Measurements from ENCODE around the gene SIN3B. TPM values are rescaled to one million over a fixed set of nuclear protein-coding genes. Genes with fewer than 3 reads are reported as not detected.

SIN3B gene
- total RNA-seq, 1 donor from 2014 or later: 89.6 TPM

GRCh38 chr19:16914421-16914820, 85.2 kb downstream of the SIN3B start:
- peaks cover 19% of the 10 kb centered on the region for H3K9me3 Mint-ChIP-seq (ENCODE audit: low read depth)
- no peak for TF ChIP-seq CTCF (IDR thresholded peaks at IDR 0.05; ENCODE audit: unreplicated experiment)
- H3K36me3 Mint-ChIP-seq (ENCODE audit: insufficient read depth): peaks cover 41% of the 10 kb centered on the region
- DNase-seq (ENCODE audit: low spot score, unreplicated experiment): no peak
- no peak overlapping the region for H3K4me3 Mint-ChIP-seq (ENCODE audit: low read depth)
- H3K27ac Mint-ChIP-seq: no peak overlapping the region
- H3K27me3 Mint-ChIP-seq: no peaks in the 10 kb centered on the region
- H3K4me1 Mint-ChIP-seq (ENCODE audit: low read depth): no peaks in the 10 kb centered on the region

DNA sequence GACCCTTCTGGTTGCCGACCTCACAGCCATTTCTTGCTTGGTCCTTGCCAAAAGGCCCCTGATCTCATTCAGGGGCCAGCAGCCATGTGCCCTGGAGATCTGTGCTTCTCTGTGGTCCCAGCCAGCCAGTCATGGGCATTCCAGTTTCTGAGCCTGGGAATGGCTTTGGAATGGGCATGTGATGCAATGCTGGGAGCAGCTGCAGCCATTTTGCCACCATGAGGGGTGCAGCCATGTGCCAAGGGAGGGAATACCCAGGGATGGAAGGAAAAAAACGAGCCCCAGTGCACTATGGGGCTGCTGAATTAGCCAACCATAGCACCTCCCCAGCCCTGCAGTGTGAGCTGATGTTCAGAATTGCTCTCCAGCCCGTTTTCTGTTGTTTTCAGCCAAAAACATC, 85.9 kb downstream of the SIN3B start:
- H3K9me3 Mint-ChIP-seq (ENCODE audit: low read depth): peaks cover 19% of the 10 kb centered on the region
- H3K4me3 Mint-ChIP-seq (ENCODE audit: low read depth): no peak overlapping the region
- H3K4me1 Mint-ChIP-seq (ENCODE audit: low read depth): no peaks in the 10 kb centered on the region
- no peak for TF ChIP-seq CTCF (IDR thresholded peaks at IDR 0.05; ENCODE audit: unreplicated experiment)
- H3K27me3 Mint-ChIP-seq: no peaks in the 10 kb centered on the region
- no peak for DNase-seq (ENCODE audit: low spot score, unreplicated experiment)
- H3K36me3 Mint-ChIP-seq (ENCODE audit: insufficient read depth): peaks cover 47% of the 10 kb centered on the region
- H3K27ac Mint-ChIP-seq: no peak overlapping the region

- H3K4me1 Mint-ChIP-seq (ENCODE audit: low read depth): no peaks in the 10 kb centered on the region
- no peak overlapping the region for H3K27ac Mint-ChIP-seq
- H3K4me3 Mint-ChIP-seq (ENCODE audit: low read depth): no peak overlapping the region
- H3K9me3 Mint-ChIP-seq (ENCODE audit: low read depth): peaks cover 19% of the 10 kb centered on the region
- no peaks in the 10 kb centered on the region for H3K27me3 Mint-ChIP-seq
- TF ChIP-seq CTCF (IDR thresholded peaks at IDR 0.05; ENCODE audit: unreplicated experiment): no peak
- H3K36me3 Mint-ChIP-seq (ENCODE audit: insufficient read depth): peaks cover 46% of the 10 kb centered on the region
- DNase-seq (ENCODE audit: low spot score, unreplicated experiment): no peak
Measured at GRCh38 chr19:16915734-16916133, 86.5 kb downstream of the SIN3B start.

DNA sequence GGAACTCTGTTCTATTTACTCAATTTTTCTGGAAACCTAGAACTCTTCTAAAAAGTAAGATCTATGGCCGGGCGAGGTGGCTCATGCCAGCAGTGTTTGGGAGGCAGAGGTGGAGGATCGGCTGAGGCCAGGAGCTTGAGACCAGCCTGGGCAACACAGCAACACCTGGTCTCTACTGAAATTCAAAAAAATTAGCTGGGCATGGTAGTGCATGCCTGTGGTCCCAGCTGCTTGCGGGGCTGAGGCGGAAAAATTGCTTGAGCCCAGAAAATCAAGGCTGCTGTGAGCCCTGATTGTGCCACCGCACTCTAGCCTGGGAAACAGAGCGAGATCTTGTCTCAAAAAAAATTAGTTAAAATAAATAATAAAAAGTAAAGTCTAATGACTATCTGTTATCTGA, 88.2 kb downstream of the SIN3B start:
- no peak for DNase-seq (ENCODE audit: low spot score, unreplicated experiment)
- peaks cover 41% of the 10 kb centered on the region for H3K36me3 Mint-ChIP-seq (ENCODE audit: insufficient read depth)
- H3K27me3 Mint-ChIP-seq: no peaks in the 10 kb centered on the region
- no peak overlapping the region for H3K4me3 Mint-ChIP-seq (ENCODE audit: low read depth)
- H3K27ac Mint-ChIP-seq: no peak overlapping the region
- no peak for TF ChIP-seq CTCF (IDR thresholded peaks at IDR 0.05; ENCODE audit: unreplicated experiment)
- H3K4me1 Mint-ChIP-seq (ENCODE audit: low read depth): no peaks in the 10 kb centered on the region
- H3K9me3 Mint-ChIP-seq (ENCODE audit: low read depth): peaks cover 17% of the 10 kb centered on the region

DNA sequence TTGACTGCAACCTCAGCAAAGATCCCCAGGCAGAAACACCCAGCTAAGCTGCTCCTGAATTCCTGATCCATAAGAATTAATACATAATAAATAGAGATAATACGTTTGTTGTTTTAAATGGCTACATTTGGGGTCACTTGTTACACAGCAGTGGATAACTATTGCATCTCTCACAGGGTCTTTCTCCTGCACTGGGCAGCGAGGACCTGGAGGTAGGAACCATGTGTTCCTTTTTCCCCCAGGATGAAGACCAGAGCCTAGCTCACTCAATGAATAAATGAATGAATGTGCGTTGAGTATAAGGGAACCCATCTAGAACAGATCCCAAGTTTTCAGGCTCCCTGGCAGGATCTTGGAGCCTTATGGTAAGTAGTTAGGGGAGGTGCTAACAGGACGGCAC, 90.3 kb downstream of the SIN3B start:
- Mint-ChIP-seq H3K4me1 (ENCODE audit: low read depth) (no peaks in the 10 kb centered on the region), H3K27ac (no peak overlapping the region), H3K9me3 (ENCODE audit: low read depth) (no peaks in the 10 kb centered on the region), H3K36me3 (ENCODE audit: insufficient read depth) (peaks cover 24% of the 10 kb centered on the region), H3K4me3 (ENCODE audit: low read depth) (no peak overlapping the region), H3K27me3 (no peaks in the 10 kb centered on the region)
- DNase-seq (ENCODE audit: low spot score, unreplicated experiment): no peak
- no peak for TF ChIP-seq CTCF (IDR thresholded peaks at IDR 0.05; ENCODE audit: unreplicated experiment)
